Smooth muscle cell (in vitro differentiated cells): ENCODE results near the gene MROH2A. TPM values are rescaled to one million over a fixed set of nuclear protein-coding genes. Genes with fewer than 3 reads are reported as not detected.

Experiments
- DNase-seq: peaks from one replicate; lab custom pipeline; 2025; ENCODE audit not compliant: unreplicated experiment; lab: John Stamatoyannopoulos, UW
- H2AFZ ChIP-seq: fragments of 200-600 bp; sonication (generic); 2 replicates; pipeline ENCODE4 v1.6.0; 2016; ENCODE audit warnings: antibody characterized with exemption, low read depth, mild to moderate bottlenecking
- H3F3A ChIP-seq: fragments of 200-600 bp; sonication (generic); 2 replicates; pipeline ENCODE4 v1.6.0; 2017; ENCODE audit warnings: antibody characterized with exemption, low read depth
- H3K27ac ChIP-seq: fragments of 200-600 bp; sonication (generic); 2 replicates; pipeline ENCODE4 v1.5.1; 2016; ENCODE audit warnings: low read depth, mild to moderate bottlenecking
- H3K27me3 ChIP-seq: fragments of 200-600 bp; sonication (generic); 2 replicates; pipeline ENCODE4 v1.6.1; 2016; ENCODE audit warnings: low read depth, mild to moderate bottlenecking
- H3K36me3 ChIP-seq: fragments of 200-600 bp; sonication (generic); 2 replicates; pipeline ENCODE4 v1.5.1; 2016; ENCODE audit warnings: low read depth
- H3K4me1 ChIP-seq: fragments of 200-600 bp; sonication (generic); 2 replicates; pipeline ENCODE4 v1.5.1; 2016; ENCODE audit warnings: low read depth
- H3K4me2 ChIP-seq: fragments of 200-600 bp; sonication (generic); 2 replicates; pipeline ENCODE4 v1.6.0; 2016; ENCODE audit warnings: mild to moderate bottlenecking
- H3K4me3 ChIP-seq: fragments of 200-600 bp; sonication (generic); 2 replicates; pipeline ENCODE4 v1.5.1; 2016; ENCODE audit warnings: mild to moderate bottlenecking
- H3K79me2 ChIP-seq: fragments of 200-600 bp; sonication (generic); 2 replicates; pipeline ENCODE4 v1.6.0; 2016; ENCODE audit warnings: low read depth, mild to moderate bottlenecking
- H3K9ac ChIP-seq: fragments of 200-600 bp; sonication (generic); 2 replicates; pipeline ENCODE4 v1.6.0; 2016; ENCODE audit warnings: low read depth
- H3K9me3 ChIP-seq: fragments of 200-600 bp; sonication (generic); replicated peaks from 2 replicates; pipeline ENCODE4 v1.5.1; 2016; ENCODE audit warnings: low read depth
- H4K20me1 ChIP-seq: fragments of 200-600 bp; sonication (generic); 2 replicates; pipeline ENCODE4 v1.6.0; 2016; ENCODE audit warnings: low read depth
- CTCF ChIP-seq: fragments of 200-600 bp; sonication (generic); IDR thresholded peaks from 2 replicates; pipeline ENCODE4 v1.5.1; 2017; ENCODE audit warnings: borderline replicate concordance, mild to moderate bottlenecking, antibody characterized with exemption; ENCODE audit not compliant: insufficient read depth, poor library complexity, severe bottlenecking
- WGBS: methylation state at CpG from one replicate; pipeline ENCODE4 v1.1.7; 2016; ENCODE audit warnings: low lambda C conversion rate; 5-methylcytosine and 5-hydroxymethylcytosine counted together
- polyA plus RNA-seq: library from polyadenylated mRNA; unstranded; fragments of >200 nt; fragmentation: Nextera tagmentation; extraction: Ambion mirVana; gene quantifications from 2 replicates; pipeline ENCODE4 v1.2.1, GENCODE V29; 2016
- total RNA-seq: library from RNA; depleted of rRNA; stranded (reverse); fragments of >200 nt; gene quantifications from 2 replicates; pipeline ENCODE4 v1.2.3, GENCODE V29; 2014

The MROH2A gene
- total and polyA plus RNA-seq, 2 experiments from 2014 or later: not detected

DNA sequence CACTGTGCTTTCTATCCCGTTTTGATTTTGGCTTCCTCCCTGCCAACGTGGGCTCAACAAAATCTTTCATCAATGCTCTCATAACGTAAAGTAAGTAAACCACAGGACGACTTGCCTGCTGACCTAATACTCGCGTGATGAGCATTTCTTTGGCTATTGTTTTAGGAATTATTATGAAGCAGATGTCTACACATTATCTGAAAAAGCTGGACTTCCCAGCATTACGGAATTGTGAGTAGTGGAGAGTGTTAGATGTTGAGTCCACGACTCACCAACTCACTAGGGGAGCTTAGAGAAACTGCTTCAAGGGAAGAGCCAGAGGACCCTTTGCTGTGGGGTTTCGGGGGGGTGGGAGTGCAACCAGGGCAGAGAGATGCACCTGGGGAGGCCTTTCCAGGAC is 54.3 kb downstream of the MROH2A start:
- Histone ChIP-seq H3K79me2 (no peaks in the 10 kb centered on the region), H3K4me1 (peaks cover 7% of the 10 kb centered on the region), H2AFZ (no peak overlapping the region), H3K9ac (no peak overlapping the region), H3K4me2 (no peak overlapping the region), H4K20me1 (no peaks in the 10 kb centered on the region), H3K9me3 (no peaks in the 10 kb centered on the region), H3K27me3 (no peaks in the 10 kb centered on the region), H3F3A (no peaks in the 10 kb centered on the region), H3K36me3 (no peaks in the 10 kb centered on the region), H3K27ac (no peak overlapping the region), H3K4me3 (no peak overlapping the region)
- TF ChIP-seq CTCF: no peak
- WGBS: 69% methylated on average over 9 of the region's 9 CpGs
- no peak for DNase-seq

GRCh38 chr2:233832869-233833311 is 54.8 kb downstream of the MROH2A start:
- no peak overlapping the region for H3K4me3 ChIP-seq
- peak; percentile 24 for TF ChIP-seq CTCF
- H3K9ac ChIP-seq: no peak overlapping the region
- no peaks in the 10 kb centered on the region for H3K79me2 ChIP-seq
- H2AFZ ChIP-seq: no peak overlapping the region
- H4K20me1 ChIP-seq: no peaks in the 10 kb centered on the region
- H3K27ac ChIP-seq: no peak overlapping the region
- 58% methylated on average over 7 of the region's 7 CpGs for WGBS
- DNase-seq: no peak
- no peaks in the 10 kb centered on the region for H3K27me3 ChIP-seq
- no peaks in the 10 kb centered on the region for H3K36me3 ChIP-seq
- H3K9me3 ChIP-seq: no peaks in the 10 kb centered on the region
- peaks cover 7% of the 10 kb centered on the region for H3K4me1 ChIP-seq
- no peak overlapping the region for H3K4me2 ChIP-seq
- no peaks in the 10 kb centered on the region for H3F3A ChIP-seq

GRCh38 chr2:233833345-233833744 is 55.2 kb downstream of the MROH2A start:
- Histone ChIP-seq H3K4me3 (no peak overlapping the region), H3K9ac (no peak overlapping the region), H3F3A (no peaks in the 10 kb centered on the region), H3K36me3 (no peaks in the 10 kb centered on the region), H4K20me1 (no peaks in the 10 kb centered on the region), H3K27me3 (no peaks in the 10 kb centered on the region), H2AFZ (no peak overlapping the region), H3K4me2 (no peak overlapping the region), H3K27ac (no peak overlapping the region), H3K79me2 (no peaks in the 10 kb centered on the region), H3K4me1 (peaks cover 7% of the 10 kb centered on the region), H3K9me3 (no peaks in the 10 kb centered on the region)
- no peak for DNase-seq
- WGBS: 95% methylated on average over 10 of the region's 10 CpGs
- TF ChIP-seq CTCF: no peak
